ENCODE data around the gene SOST. TPM values are rescaled to one million over a fixed set of nuclear protein-coding genes. Genes with fewer than 3 reads are reported as not detected.

Gene SOST
- total and polyA plus RNA-seq, 7 donors, result not detected

DNA sequence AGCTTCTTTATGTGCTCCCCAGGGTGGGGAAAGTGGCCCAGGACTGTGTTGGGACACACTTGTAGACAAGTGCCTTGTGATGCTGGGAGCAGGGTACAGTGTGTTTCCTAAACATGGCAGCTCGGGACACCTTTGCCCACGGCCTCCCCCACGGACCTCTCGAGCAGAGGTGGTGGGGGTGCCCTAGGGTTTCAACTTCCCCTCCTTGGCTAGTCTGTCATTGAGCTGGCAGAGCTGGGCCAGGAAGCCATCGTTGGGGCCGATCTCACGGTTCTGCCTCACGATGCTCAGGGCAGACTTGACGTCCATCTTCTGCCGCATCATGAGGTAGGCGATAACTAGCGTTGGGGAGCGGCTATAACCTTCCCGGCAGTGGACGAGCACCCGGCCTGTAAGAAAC, 10.8 kb upstream of the SOST start:
- H3K27ac ChIP-seq, result peak overlapping the region in 2 of 4 donors; percentile 30 to 39
- no peaks in the 10 kb centered on the region for H3K27me3 ChIP-seq
- 92 to 93% methylated on average over 16 of the region's 16 CpGs for WGBS, 2 donors
- no peaks in the 10 kb centered on the region for H3K9me3 ChIP-seq
- TF ChIP-seq EP300 (IDR thresholded peaks at IDR 0.05) (no peak), POLR2A (IDR thresholded peaks at IDR 0.05) (no peak), POLR2AphosphoS5 (IDR thresholded peaks at IDR 0.05) (no peak)
- TF ChIP-seq, protein P1, sequence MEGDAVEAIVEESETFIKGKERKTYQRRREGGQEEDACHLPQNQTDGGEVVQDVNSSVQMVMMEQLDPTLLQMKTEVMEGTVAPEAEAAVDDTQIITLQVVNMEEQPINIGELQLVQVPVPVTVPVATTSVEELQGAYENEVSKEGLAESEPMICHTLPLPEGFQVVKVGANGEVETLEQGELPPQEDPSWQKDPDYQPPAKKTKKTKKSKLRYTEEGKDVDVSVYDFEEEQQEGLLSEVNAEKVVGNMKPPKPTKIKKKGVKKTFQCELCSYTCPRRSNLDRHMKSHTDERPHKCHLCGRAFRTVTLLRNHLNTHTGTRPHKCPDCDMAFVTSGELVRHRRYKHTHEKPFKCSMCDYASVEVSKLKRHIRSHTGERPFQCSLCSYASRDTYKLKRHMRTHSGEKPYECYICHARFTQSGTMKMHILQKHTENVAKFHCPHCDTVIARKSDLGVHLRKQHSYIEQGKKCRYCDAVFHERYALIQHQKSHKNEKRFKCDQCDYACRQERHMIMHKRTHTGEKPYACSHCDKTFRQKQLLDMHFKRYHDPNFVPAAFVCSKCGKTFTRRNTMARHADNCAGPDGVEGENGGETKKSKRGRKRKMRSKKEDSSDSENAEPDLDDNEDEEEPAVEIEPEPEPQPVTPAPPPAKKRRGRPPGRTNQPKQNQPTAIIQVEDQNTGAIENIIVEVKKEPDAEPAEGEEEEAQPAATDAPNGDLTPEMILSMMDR (IDR thresholded peaks at IDR 0.05), result no peak
- H3K4me1 ChIP-seq, result peaks cover 0 to 25% (median 10%) of the 10 kb centered on the region in 4 donors
- intact Hi-C loops (cut with DNase I), result no loop called here
- no peak overlapping the region for H3K4me3 ChIP-seq
- DNase-seq, result no peak
- peaks cover 37 to 79% (median 46%) of the 10 kb centered on the region in 4 donors for H3K36me3 ChIP-seq

GRCh38 chr17:43768943-43769342, 10.4 kb upstream of the SOST start:
- no peaks in the 10 kb centered on the region for H3K27me3 ChIP-seq
- peaks cover 0 to 28% (median 10%) of the 10 kb centered on the region in 4 donors for H3K4me1 ChIP-seq
- H3K9me3 ChIP-seq, result no peaks in the 10 kb centered on the region
- intact Hi-C loops (cut with DNase I), result no loop called here
- H3K4me3 ChIP-seq, result no peak overlapping the region
- peak overlapping the region in 2 of 4 donors; percentile 30 to 39 for H3K27ac ChIP-seq
- 92 to 93% methylated on average over 7 of the region's 7 CpGs for WGBS, 2 donors
- no peak for TF ChIP-seq POLR2A (IDR thresholded peaks at IDR 0.05)
- no peak for TF ChIP-seq POLR2AphosphoS5 (IDR thresholded peaks at IDR 0.05)
- TF ChIP-seq, protein P1 (IDR thresholded peaks at IDR 0.05), result no peak
- no peak for TF ChIP-seq EP300 (IDR thresholded peaks at IDR 0.05)
- peaks cover 33 to 74% (median 41%) of the 10 kb centered on the region in 4 donors for H3K36me3 ChIP-seq
- no peak for DNase-seq

DNA sequence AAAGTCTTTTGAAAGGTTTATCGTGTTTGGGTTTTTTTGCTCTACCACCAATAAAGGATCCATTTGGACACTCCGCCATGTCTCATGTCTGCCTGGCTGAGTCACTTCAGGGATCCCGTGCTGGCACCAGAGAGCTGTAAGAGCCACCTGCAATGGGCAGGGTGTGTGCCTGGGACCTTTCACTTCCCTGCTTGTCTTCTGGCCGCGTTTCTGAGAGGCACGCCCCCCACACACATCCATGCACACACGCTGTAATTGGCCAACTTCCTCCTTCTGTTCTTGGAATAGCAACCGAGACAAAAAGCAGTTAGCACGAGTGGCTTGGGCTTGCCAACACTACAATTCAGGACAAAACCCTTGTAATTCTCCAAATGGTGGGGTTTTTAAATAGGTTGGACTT, 9.8 kb upstream of the SOST start:
- peak; percentile 79 for DNase-seq
- no peaks in the 10 kb centered on the region for H3K27me3 ChIP-seq
- WGBS, 2 donors, result 17 to 30% methylated on average over 9 of the region's 9 CpGs
- peaks cover 0 to 28% (median 10%) of the 10 kb centered on the region in 4 donors for H3K4me1 ChIP-seq
- intact Hi-C loops (cut with DNase I), result no loop called here
- peaks cover 29 to 69% (median 37%) of the 10 kb centered on the region in 4 donors for H3K36me3 ChIP-seq
- TF ChIP-seq POLR2AphosphoS5 (IDR thresholded peaks at IDR 0.05), result peak in 2 of 4 donors; percentile 30 to 51
- TF ChIP-seq, protein P1 (IDR thresholded peaks at IDR 0.05), result no peak
- H3K27ac ChIP-seq, result peak overlapping the region in 2 of 4 donors; percentile 30 to 39
- no peak overlapping the region for H3K4me3 ChIP-seq
- H3K9me3 ChIP-seq, result no peaks in the 10 kb centered on the region

DNA sequence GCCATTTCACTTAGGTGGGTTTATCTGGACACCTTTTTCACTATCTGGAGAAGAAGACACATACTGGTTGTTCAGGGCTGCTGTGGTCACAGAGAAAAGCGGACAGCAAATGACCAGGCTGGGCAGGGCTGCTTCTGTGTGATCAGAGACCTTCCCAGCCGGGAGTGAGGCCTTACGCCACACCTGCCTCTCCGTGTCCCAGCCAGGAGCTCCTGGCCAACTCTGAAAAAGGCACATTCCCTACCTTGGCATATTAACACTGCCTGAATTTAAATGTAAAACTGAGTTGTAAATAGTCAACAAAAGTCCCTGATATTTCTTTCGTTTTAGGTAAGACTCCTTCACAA, 9.1 kb upstream of the SOST start:
- 78 to 84% methylated on average over 5 of the region's 5 CpGs for WGBS, 2 donors

More for the DNA sequence above, 9.1 kb upstream of the SOST start:
- H3K27ac ChIP-seq, result no peak overlapping the region
- TF ChIP-seq POLR2AphosphoS5 (IDR thresholded peaks at IDR 0.05) (no peak), EP300 (IDR thresholded peaks at IDR 0.05) (no peak), POLR2A (IDR thresholded peaks at IDR 0.05) (no peak)
- TF ChIP-seq, protein P1 (IDR thresholded peaks at IDR 0.05), result no peak
- H3K4me3 ChIP-seq, result no peak overlapping the region
- intact Hi-C loops (cut with DNase I), result no loop called here
- no peaks in the 10 kb centered on the region for H3K9me3 ChIP-seq
- H3K36me3 ChIP-seq, result peaks cover 22 to 62% (median 30%) of the 10 kb centered on the region in 4 donors
- no peak for DNase-seq
- no peaks in the 10 kb centered on the region for H3K27me3 ChIP-seq
- peaks cover 0 to 23% (median 10%) of the 10 kb centered on the region in 4 donors for H3K4me1 ChIP-seq
